ENCODE measurements around the gene ALOX5AP. TPM values are rescaled to one million over a fixed set of nuclear protein-coding genes. Genes with fewer than 3 reads are reported as not detected.

Gene ALOX5AP
- total and polyA plus RNA-seq, 10 of the 15 experiments (the other 5 are each of a cell fraction or from before 2014, with no cell fraction given), result 45.9 to 426 (median 109) TPM

GRCh38 chr13:30720172-30720869, 15.0 kb upstream of the ALOX5AP start (continued):
- TF ChIP-seq MTA2 (IDR thresholded peaks at IDR 0.05; ENCODE audit: low read depth), result peak; percentile 99
- no peak for TF ChIP-seq SIX5 (IDR thresholded peaks at IDR 0.05; ENCODE audit: low read depth, low read length, severe bottlenecking)
- no peak for TF ChIP-seq CHD4 (IDR thresholded peaks at IDR 0.05)
- TF ChIP-seq RELB (IDR thresholded peaks at IDR 0.05; ENCODE audit: low read depth), result peak; percentile 90
- TF ChIP-seq REST (IDR thresholded peaks at IDR 0.05; ENCODE audit: low read depth, low read length), result no peak
- TF ChIP-seq ZZZ3 (IDR thresholded peaks at IDR 0.05; ENCODE audit: control insufficient read depth, insufficient read length, low read depth), result no peak
- TF ChIP-seq ETV6 (conservative IDR thresholded peaks at IDR 0.05 in 1 of 2, IDR thresholded peaks at IDR 0.05 in 1 of 2; ENCODE audit: borderline replicate concordance in 1 of 2, low read depth in 1 of 2), result peak in 1 of 2 experiments; percentile 74; a peak in 1 of 4 replicates
- TF ChIP-seq ZNF207 (IDR thresholded peaks at IDR 0.05; ENCODE audit: borderline replicate concordance), result no peak
- no peak for TF ChIP-seq NFXL1 (IDR thresholded peaks at IDR 0.05; ENCODE audit: borderline replicate concordance)
- peak; percentile 77; the same call in 1 of the 2 replicates for TF ChIP-seq MTA3 (IDR thresholded peaks at IDR 0.05; ENCODE audit: borderline replicate concordance, low read length)
- TF ChIP-seq HSF1 (IDR thresholded peaks at IDR 0.05; ENCODE audit: low read depth, low read length), result no peak
- TF ChIP-seq E4F1 (IDR thresholded peaks at IDR 0.05; ENCODE audit: borderline replicate concordance, partially characterized antibody), result no peak
- TF ChIP-seq NFYB (IDR thresholded peaks at IDR 0.05; ENCODE audit: insufficient read depth, low read depth, low read length), result no peak
- TF ChIP-seq RAD21 (IDR thresholded peaks at IDR 0.05; ENCODE audit: insufficient read depth, low read depth, low read length), result no peak
- TF ChIP-seq ZBED1 (IDR thresholded peaks at IDR 0.05; ENCODE audit: borderline replicate concordance), result no peak; the same call in 1 of the 2 replicates
- peak; percentile 53 to 68; a peak in 3 of 4 replicates for TF ChIP-seq BHLHE40 (IDR thresholded peaks at IDR 0.05; ENCODE audit: borderline replicate concordance in 1 of 2, low read depth in 2 of 2, low read length in 1 of 2)
- peak; percentile 93 for TF ChIP-seq DPF2 (IDR thresholded peaks at IDR 0.05)
- TF ChIP-seq ZNF622 (IDR thresholded peaks at IDR 0.05), result no peak
- TF ChIP-seq SMAD1 (IDR thresholded peaks at IDR 0.05; ENCODE audit: low read depth, partially characterized antibody), result no peak
- no peak for TF ChIP-seq RFX5 (IDR thresholded peaks at IDR 0.05; ENCODE audit: low read depth, low read length)

All from GM12878 (cell line).